HTERT RPE-1 (cell line): ENCODE data around the gene ACOXL.
"Not testable (repeated sequence)": the region's sequence is repeated elsewhere in the genome, so short reads cannot be mapped to it uniquely, and the experiment has no call there.

Experiments used
- in situ Hi-C: fragments of 300-500 bp; cut with MboI; formaldehyde crosslinking; loops from 4 replicates; pipeline ENCODE4 v1.14.3; 2020; ENCODE audit warnings: low sequenced_read_pairs

The ACOXL gene

GRCh38 chr2:111030260-111030891 is 298.0 kb downstream of the ACOXL start:
- in situ Hi-C loops, result no loop called here

- in situ Hi-C loops, result no loop called here
Measured at GRCh38 chr2:111030945-111031344, 298.6 kb downstream of the ACOXL start.

- in situ Hi-C loops, result no loop called here
Measured at GRCh38 chr2:111031546-111032478, 299.4 kb downstream of the ACOXL start.

- in situ Hi-C loops, result no loop called here
Measured at GRCh38 chr2:111032721-111033429, 300.5 kb downstream of the ACOXL start.

- in situ Hi-C loops, result no loop called here
Measured at GRCh38 chr2:111034146-111034545, 301.8 kb downstream of the ACOXL start.

GRCh38 chr2:111034606-111035005 is 302.2 kb downstream of the ACOXL start:
- in situ Hi-C loops, result no loop called here

GRCh38 chr2:111035830-111036441 is 303.6 kb downstream of the ACOXL start:
- in situ Hi-C loops, result no loop called here

GRCh38 chr2:111037128-111037527 is 304.8 kb downstream of the ACOXL start:
- in situ Hi-C loops, result no loop called here

GRCh38 chr2:111039628-111040383 is 307.4 kb downstream of the ACOXL start:
- in situ Hi-C loops, result no loop called here

- in situ Hi-C loops, result no loop called here
Measured at GRCh38 chr2:111041398-111042202, 309.2 kb downstream of the ACOXL start.

GRCh38 chr2:111042261-111042660 is 309.9 kb downstream of the ACOXL start:
- in situ Hi-C loops, result no loop called here

- in situ Hi-C loops, result no loop called here
Measured at GRCh38 chr2:111042772-111043771, 310.7 kb downstream of the ACOXL start.

- in situ Hi-C loops, result no loop called here
Measured at GRCh38 chr2:111044066-111044465, 311.7 kb downstream of the ACOXL start.

GRCh38 chr2:111045236-111045635 is 312.9 kb downstream of the ACOXL start:
- in situ Hi-C loops, result not testable (repeated sequence)

- in situ Hi-C loops, result no loop called here
Measured at GRCh38 chr2:111045771-111046444, 313.5 kb downstream of the ACOXL start.

- in situ Hi-C loops, result no loop called here
Measured at GRCh38 chr2:111046670-111047069, 314.3 kb downstream of the ACOXL start.

GRCh38 chr2:111048856-111049768 is 316.7 kb downstream of the ACOXL start:
- in situ Hi-C loops, result no loop called here
